Mucosa of stomach (tissue), 1 donor: ENCODE measurements around the gene SRD5A3.

ENCODE experiments used
- H3K27me3 ChIP-seq: one replicate; pipeline ENCODE4 v1.7.0; 2013; ENCODE audit warnings: mild to moderate bottlenecking, low read length; ENCODE audit not compliant: control insufficient read depth, insufficient read depth
- H3K36me3 ChIP-seq: one replicate; pipeline ENCODE4 v1.7.0; 2013; ENCODE audit warnings: low read length; ENCODE audit not compliant: control insufficient read depth, insufficient read depth
- H3K4me1 ChIP-seq: one replicate; pipeline ENCODE4 v1.7.0; 2013; ENCODE audit warnings: mild to moderate bottlenecking, low read length; ENCODE audit not compliant: control insufficient read depth, insufficient read depth
- H3K4me3 ChIP-seq: one replicate; pipeline ENCODE4 v1.7.0; 2013; ENCODE audit warnings: low read length
- H3K9ac ChIP-seq: one replicate; pipeline ENCODE4 v1.7.0; 2013; ENCODE audit warnings: mild to moderate bottlenecking, low read length, moderate library complexity
- H3K9me3 ChIP-seq: one replicate; pipeline ENCODE4 v1.7.0; 2013; ENCODE audit warnings: mild to moderate bottlenecking, low read length, moderate library complexity; ENCODE audit not compliant: control insufficient read depth
- donor health status: Pancreatic carcinoma.

Gene SRD5A3

GRCh38 chr4:55399581-55399980 lies 53.5 kb downstream of the SRD5A3 start:
- no peaks in the 10 kb centered on the region for H3K36me3 ChIP-seq
- H3K4me3 ChIP-seq: no peak overlapping the region
- no peaks in the 10 kb centered on the region for H3K9me3 ChIP-seq
- H3K27me3 ChIP-seq: no peaks in the 10 kb centered on the region
- H3K9ac ChIP-seq: no peak overlapping the region
- H3K4me1 ChIP-seq: peaks cover 32% of the 10 kb centered on the region

GRCh38 chr4:55405073-55405472 lies 59.0 kb downstream of the SRD5A3 start:
- H3K4me1 ChIP-seq: peaks cover 8% of the 10 kb centered on the region
- H3K36me3 ChIP-seq: no peaks in the 10 kb centered on the region
- no peaks in the 10 kb centered on the region for H3K27me3 ChIP-seq

DNA sequence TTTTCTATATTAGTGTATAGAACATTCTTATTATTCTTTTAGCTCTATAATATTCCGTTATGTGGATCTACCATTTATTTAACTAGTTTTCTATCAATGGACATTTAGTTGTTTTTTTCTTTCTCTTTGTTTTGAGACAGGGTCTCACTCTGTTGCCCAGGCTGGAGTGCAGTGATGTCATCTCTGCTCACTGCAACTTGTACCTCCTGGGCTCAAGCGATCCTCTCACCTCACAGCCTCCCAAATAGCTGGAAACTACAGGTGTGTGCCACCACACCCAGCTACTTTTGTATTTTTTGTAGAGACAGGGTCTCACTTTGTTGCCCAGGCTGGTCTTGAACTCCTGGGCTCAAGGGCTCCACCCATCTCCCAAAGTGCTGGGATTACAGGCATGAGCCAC lies 60.5 kb downstream of the SRD5A3 start:
- H3K4me1 ChIP-seq: peaks cover 8% of the 10 kb centered on the region
- H3K27me3 ChIP-seq: no peaks in the 10 kb centered on the region
- no peaks in the 10 kb centered on the region for H3K9me3 ChIP-seq
- no peak overlapping the region for H3K4me3 ChIP-seq
- no peaks in the 10 kb centered on the region for H3K36me3 ChIP-seq
- H3K9ac ChIP-seq: no peak overlapping the region

More at GRCh38 chr4:55405073-55405472, 59.0 kb downstream of the SRD5A3 start:
- Histone ChIP-seq H3K9ac (no peak overlapping the region), H3K4me3 (no peak overlapping the region), H3K9me3 (no peaks in the 10 kb centered on the region)

DNA sequence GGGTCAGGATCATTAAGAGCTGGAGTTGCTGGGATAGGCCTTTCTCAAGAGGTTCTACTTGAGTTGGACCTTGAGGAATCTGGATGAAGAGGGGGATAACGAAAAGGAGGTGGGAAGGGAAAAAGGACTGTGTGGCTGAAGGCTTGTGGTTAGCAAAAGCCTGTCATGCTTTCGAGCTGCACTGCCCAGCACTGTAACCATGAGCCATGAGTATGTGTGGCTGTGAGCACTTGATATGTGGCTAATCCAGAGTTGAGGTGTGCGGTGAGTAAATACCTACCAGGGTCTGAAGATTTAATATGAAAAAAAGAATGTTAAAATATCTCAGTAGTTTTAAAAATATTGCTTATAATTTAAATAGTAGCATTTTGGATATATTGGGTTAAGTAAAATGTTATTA lies 61.1 kb downstream of the SRD5A3 start:
- no peaks in the 10 kb centered on the region for H3K9me3 ChIP-seq
- no peak overlapping the region for H3K4me3 ChIP-seq
- no peak overlapping the region for H3K9ac ChIP-seq
- H3K36me3 ChIP-seq: no peaks in the 10 kb centered on the region
- H3K4me1 ChIP-seq: peaks cover 8% of the 10 kb centered on the region
- no peaks in the 10 kb centered on the region for H3K27me3 ChIP-seq

DNA sequence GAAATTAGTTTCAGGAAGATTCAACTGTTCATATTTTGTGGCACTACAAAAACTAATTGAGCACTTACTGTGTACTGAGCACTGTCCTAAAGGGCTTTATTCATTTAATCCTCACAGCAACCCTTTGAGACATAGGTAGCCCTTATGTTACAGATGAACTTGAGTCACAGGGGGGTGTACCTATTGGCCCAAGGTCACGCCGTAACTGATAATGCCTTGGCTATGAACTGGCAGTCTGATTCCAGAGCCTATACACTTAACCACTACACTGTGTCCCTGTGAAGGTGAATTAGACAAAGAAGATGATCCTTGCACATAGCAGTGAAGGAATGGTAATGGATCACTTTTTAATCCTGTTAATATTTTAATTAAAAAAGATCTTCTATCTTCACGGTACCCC lies 61.7 kb downstream of the SRD5A3 start:
- Histone ChIP-seq H3K4me3 (no peak overlapping the region), H3K27me3 (no peaks in the 10 kb centered on the region), H3K9me3 (no peaks in the 10 kb centered on the region), H3K9ac (no peak overlapping the region), H3K36me3 (no peaks in the 10 kb centered on the region), H3K4me1 (peaks cover 8% of the 10 kb centered on the region)

- Histone ChIP-seq H3K9ac (no peak overlapping the region), H3K36me3 (no peaks in the 10 kb centered on the region), H3K27me3 (no peaks in the 10 kb centered on the region), H3K9me3 (no peaks in the 10 kb centered on the region), H3K4me1 (peaks cover 8% of the 10 kb centered on the region), H3K4me3 (no peak overlapping the region)
Observed at GRCh38 chr4:55409468-55410171, 63.6 kb downstream of the SRD5A3 start.

DNA sequence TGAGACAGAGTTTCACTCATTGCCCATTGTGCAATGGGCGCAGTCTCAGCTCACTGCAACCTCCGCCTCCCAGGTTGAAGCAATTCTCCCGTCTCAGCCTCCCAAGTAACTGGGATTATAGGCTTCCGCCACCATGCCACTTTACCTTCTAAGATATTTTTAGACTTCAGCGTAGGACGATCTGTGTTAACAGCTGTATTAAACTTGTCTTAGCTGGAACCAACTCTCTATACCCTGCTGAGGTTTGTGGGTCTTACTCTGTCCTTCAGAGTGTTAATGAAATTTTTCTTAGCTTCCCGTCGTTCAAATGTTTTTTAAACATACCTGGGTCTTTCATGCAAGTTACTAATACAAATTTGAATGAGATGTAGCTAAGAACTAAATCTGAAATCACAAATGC lies 64.4 kb downstream of the SRD5A3 start:
- no peaks in the 10 kb centered on the region for H3K36me3 ChIP-seq
- no peak overlapping the region for H3K4me3 ChIP-seq
- no peaks in the 10 kb centered on the region for H3K27me3 ChIP-seq
- H3K9me3 ChIP-seq: no peaks in the 10 kb centered on the region
- no peak overlapping the region for H3K9ac ChIP-seq
- peaks cover 8% of the 10 kb centered on the region for H3K4me1 ChIP-seq

GRCh38 chr4:55411621-55412020 lies 65.6 kb downstream of the SRD5A3 start:
- H3K4me3 ChIP-seq: no peak overlapping the region
- H3K27me3 ChIP-seq: no peaks in the 10 kb centered on the region
- no peaks in the 10 kb centered on the region for H3K36me3 ChIP-seq
- H3K4me1 ChIP-seq: peaks cover 8% of the 10 kb centered on the region
- H3K9me3 ChIP-seq: no peaks in the 10 kb centered on the region
- H3K9ac ChIP-seq: no peak overlapping the region

DNA sequence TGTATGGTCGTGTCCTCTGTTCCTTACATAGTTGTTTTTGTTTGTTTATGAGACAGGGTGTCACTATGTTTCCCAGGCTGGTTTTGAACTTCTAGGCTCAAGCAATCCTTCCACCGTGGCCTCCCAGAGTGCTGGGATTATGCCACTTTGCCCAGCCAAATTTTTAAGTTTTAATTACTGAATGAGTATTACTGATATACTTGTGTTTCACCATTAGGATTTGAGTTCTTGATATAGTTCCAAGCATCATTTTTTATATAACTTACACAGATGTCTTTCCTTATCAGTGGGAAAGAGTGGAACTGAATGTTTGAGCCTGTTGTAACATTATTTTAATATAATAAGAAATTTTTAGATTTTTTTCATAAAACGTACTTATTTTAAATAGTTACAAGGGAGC lies 70.1 kb downstream of the SRD5A3 start:
- H3K27me3 ChIP-seq: no peaks in the 10 kb centered on the region
- no peak overlapping the region for H3K9ac ChIP-seq
- no peak overlapping the region for H3K4me3 ChIP-seq
- no peaks in the 10 kb centered on the region for H3K9me3 ChIP-seq
- peaks cover 8% of the 10 kb centered on the region for H3K36me3 ChIP-seq
- no peaks in the 10 kb centered on the region for H3K4me1 ChIP-seq
